ENCODE results near the gene ANKRD27. TPM values are rescaled to one million over a fixed set of nuclear protein-coding genes. Genes with fewer than 3 reads are reported as not detected.

The ANKRD27 gene
- total and polyA plus RNA-seq, 11 donors = 5.8 to 47.5 (median 17.9) TPM

DNA sequence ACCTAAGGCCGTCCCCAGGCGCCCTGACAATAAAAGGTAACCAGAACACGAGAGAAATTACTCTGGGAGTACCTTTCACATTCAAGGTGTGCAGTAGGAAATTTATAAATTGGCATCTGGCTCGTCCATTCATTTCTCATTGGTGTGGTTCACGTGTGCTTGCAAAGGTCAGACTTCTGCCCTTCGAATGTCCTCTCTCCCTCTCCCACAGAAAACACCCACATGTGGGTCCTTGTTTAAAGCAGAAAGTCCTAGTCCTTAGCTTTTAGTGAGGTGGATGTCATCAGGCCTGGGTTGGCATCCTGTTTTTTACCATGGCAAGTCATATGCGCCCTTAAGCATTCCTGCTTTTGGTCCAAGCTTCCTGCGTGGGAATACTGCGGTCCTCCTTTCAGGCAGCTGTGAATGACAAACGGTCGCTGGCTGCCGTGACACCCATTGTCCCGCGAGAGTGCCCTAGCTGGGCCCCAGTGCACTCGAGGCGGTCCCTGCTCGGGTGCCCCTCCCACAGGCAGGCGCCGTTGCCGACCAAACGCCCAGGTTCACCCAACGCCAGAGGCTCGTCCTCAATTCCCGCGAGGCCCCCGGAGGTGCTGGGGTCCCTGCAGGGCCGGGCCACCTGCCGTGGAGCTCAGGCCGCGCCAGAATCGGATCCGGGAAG is 16.4 kb upstream of the ANKRD27 start, which contains the start of gene NUDT19:
TSS of gene NUDT19 (plus strand) at position 531 of the 661 bp plus-strand sequence. CDS start 140 bp downstream, outside the sequence.
- intact Hi-C loops (cut with DNase I) = loop anchor here in 3 of 10 donors (5.0 to 10.0 kb wide), 3 partner anchors 87 to 97 kb away; no protein-coding TSS in a partner anchor
- H3K4me1 ChIP-seq = peaks cover 0 to 59% (median 44%) of the 10 kb centered on the region in 12 donors
- 5 to 9% (median 7%) methylated on average over 17 to 32 of the region's 32 CpGs for whole genome bisulfite sequencing, 4 donors

DNA sequence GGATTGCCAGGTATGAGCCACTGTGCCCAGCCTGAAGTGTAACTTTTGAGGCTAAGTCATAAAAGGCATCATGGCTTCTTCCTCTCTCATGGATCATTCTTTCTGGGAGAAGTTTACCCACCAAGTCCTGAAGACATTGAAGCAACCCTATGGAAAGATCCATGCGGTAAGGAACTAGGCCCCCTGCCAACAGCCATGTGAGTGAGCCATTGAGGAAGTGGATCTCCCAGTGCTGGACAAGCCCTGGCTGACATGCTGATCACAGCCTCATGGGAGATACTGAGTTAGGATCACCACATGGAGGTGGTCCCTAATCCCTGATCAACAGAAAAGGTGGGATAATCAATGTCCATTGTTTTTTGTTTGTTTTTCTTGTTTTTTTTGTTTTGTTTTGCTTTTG is 13.3 kb upstream of the ANKRD27 start:
- intact Hi-C loops (cut with DNase I) = no loop called here
- H3K27me3 ChIP-seq = no peaks in the 10 kb centered on the region
- TF ChIP-seq POLR2A (IDR thresholded peaks at IDR 0.05) = no peak
- TF ChIP-seq, protein P1, sequence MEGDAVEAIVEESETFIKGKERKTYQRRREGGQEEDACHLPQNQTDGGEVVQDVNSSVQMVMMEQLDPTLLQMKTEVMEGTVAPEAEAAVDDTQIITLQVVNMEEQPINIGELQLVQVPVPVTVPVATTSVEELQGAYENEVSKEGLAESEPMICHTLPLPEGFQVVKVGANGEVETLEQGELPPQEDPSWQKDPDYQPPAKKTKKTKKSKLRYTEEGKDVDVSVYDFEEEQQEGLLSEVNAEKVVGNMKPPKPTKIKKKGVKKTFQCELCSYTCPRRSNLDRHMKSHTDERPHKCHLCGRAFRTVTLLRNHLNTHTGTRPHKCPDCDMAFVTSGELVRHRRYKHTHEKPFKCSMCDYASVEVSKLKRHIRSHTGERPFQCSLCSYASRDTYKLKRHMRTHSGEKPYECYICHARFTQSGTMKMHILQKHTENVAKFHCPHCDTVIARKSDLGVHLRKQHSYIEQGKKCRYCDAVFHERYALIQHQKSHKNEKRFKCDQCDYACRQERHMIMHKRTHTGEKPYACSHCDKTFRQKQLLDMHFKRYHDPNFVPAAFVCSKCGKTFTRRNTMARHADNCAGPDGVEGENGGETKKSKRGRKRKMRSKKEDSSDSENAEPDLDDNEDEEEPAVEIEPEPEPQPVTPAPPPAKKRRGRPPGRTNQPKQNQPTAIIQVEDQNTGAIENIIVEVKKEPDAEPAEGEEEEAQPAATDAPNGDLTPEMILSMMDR (IDR thresholded peaks at IDR 0.05) = no peak
- no peaks in the 10 kb centered on the region for H3K9me3 ChIP-seq
- H3K27ac ChIP-seq = no peak overlapping the region
- WGBS, 4 donors = 65 to 92% (median 78%) methylated on average over 1 of the region's 1 CpG
- ATAC-seq (no peak), DNase-seq (peak in 2 of 5 donors; percentile 30 to 55)
- peaks cover 0 to 28% (median 19%) of the 10 kb centered on the region in 12 donors for H3K4me1 ChIP-seq
- no peak overlapping the region for H3K4me3 ChIP-seq
- peaks cover 0 to 5% (median 0%) of the 10 kb centered on the region in 9 donors for H3K36me3 ChIP-seq

More for the DNA sequence above, 16.4 kb upstream of the ANKRD27 start, which contains the start of gene NUDT19:
- Histone ChIP-seq H3K27ac (peak within 1 kb of the TSS; percentile 65 to 90 (median 84)), H3K27me3 (no peaks in the 10 kb centered on the region), H3K36me3 (peaks cover 0 to 5% (median 0%) of the 10 kb centered on the region in 9 donors), H3K9me3 (no peaks in the 10 kb centered on the region), H3K4me3 (peak within 1 kb of the TSS; percentile 52 to 90 (median 78))
- TF ChIP-seq, protein P1 (IDR thresholded peaks at IDR 0.05) = peak in 1 of 12 donors; percentile 15
- TF ChIP-seq POLR2A (IDR thresholded peaks at IDR 0.05) = peak in 1 of 2 donors; percentile 46
- DNase-seq (peak; percentile 87 to 94 (median 92)), ATAC-seq (peak; percentile 97 to 98 (median 98))

DNA sequence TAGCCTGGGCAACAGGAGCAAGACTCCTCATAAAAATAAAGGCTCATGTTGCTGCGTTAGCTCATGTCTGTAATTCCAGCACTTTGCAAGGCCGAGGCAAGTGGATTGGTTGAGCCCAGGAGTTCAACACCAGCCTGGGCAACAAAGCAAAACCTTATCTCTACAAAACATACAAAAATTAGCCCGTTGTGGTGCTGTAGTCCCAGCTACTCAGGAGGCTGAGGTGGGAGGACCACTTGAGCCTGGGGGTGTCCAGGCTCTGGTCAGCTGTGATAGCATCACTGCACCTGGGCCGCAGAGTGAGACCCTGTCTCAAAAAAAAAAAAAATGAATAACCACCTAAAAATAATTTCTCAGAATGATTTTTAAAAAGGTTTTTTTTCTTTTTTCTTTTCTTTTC is 12.7 kb upstream of the ANKRD27 start:
- Histone ChIP-seq H3K4me1 (peaks cover 0 to 22% (median 13%) of the 10 kb centered on the region in 12 donors), H3K27ac (no peak overlapping the region), H3K27me3 (no peaks in the 10 kb centered on the region), H3K4me3 (no peak overlapping the region), H3K9me3 (no peaks in the 10 kb centered on the region), H3K36me3 (peaks cover 0 to 5% (median 0%) of the 10 kb centered on the region in 9 donors)
- WGBS, 4 donors = 87 to 92% (median 90%) methylated on average over 4 of the region's 4 CpGs
- intact Hi-C loops (cut with DNase I) = no loop called here
- no peak for TF ChIP-seq POLR2A (IDR thresholded peaks at IDR 0.05)
- TF ChIP-seq, protein P1 (IDR thresholded peaks at IDR 0.05) = no peak
- DNase-seq (no peak), ATAC-seq (no peak)

DNA sequence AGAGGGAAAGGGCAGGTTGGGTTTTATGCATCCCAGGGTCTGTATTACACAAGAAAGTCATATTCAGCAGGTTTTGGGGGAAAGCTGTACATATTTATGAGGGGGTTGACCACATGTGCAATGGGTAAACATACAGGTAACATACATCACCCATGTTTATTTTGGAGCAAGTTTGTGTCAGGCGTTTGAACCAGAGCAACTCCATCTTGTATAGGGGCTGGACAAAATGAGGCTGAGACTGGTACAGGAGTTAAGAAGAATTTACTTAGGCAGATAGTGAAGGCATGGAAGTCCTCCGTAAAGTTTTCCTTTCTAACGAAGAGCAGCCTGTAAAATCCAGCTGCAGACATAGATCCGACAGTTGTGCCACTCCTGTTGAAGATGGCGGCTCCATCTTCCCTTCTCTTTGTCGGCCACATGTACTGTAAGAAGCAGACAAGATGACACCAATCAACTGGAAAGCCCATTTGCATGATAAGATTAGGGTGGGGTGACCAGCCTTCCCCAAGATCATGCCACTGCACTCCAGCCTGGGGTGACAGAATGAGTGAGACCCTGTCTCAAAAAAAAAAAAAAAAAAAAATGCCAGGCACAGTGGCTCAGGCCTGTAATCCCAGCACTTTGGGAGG is 12.0 kb upstream of the ANKRD27 start:
- WGBS, 4 donors = 74 to 98% (median 92%) methylated on average over 6 of the region's 6 CpGs
- no peak for ATAC-seq

More for the DNA sequence above, 12.0 kb upstream of the ANKRD27 start:
- no peak overlapping the region for H3K4me3 ChIP-seq
- H3K27me3 ChIP-seq = no peaks in the 10 kb centered on the region
- no peaks in the 10 kb centered on the region for H3K9me3 ChIP-seq
- TF ChIP-seq, protein P1 (IDR thresholded peaks at IDR 0.05) = no peak
- no peak for TF ChIP-seq POLR2A (IDR thresholded peaks at IDR 0.05)
- H3K4me1 ChIP-seq = peaks cover 0 to 20% (median 10%) of the 10 kb centered on the region in 12 donors
- intact Hi-C loops (cut with DNase I) = no loop called here
- no peak overlapping the region for H3K27ac ChIP-seq
- DNase-seq = no peak
- H3K36me3 ChIP-seq = peaks cover 0 to 5% (median 0%) of the 10 kb centered on the region in 9 donors

All from heart left ventricle (tissue), 16 donors.